HEK293 (cell line): ENCODE data around the gene USP36.

Experiments
- ATF2 ChIP-seq: fragments of 450-650 bp; formaldehyde crosslinking; IDR thresholded peaks from 2 replicates; pipeline ENCODE4 v1.5.1; 2016; ENCODE audit warnings: missing biosample characterization, missing genetic modification characterization, low read depth
- CTCF ChIP-seq: fragments of 450-650 bp; formaldehyde crosslinking; IDR thresholded peaks from 2 replicates; pipeline ENCODE4 v1.5.1; 2016; ENCODE audit warnings: missing biosample characterization, missing genetic modification characterization
- YY1 ChIP-seq: fragments of 450-650 bp; formaldehyde crosslinking; IDR thresholded peaks from 2 replicates; pipeline ENCODE4 v1.5.1; 2018; ENCODE audit warnings: missing biosample characterization, missing genetic modification characterization
- ZBTB21 ChIP-seq: fragments of 450-650 bp; formaldehyde crosslinking; IDR thresholded peaks from 2 replicates; pipeline ENCODE4 v1.5.1; 2017; ENCODE audit warnings: missing biosample characterization, missing genetic modification characterization
- ZBTB26 ChIP-seq: fragments of 450-650 bp; formaldehyde crosslinking; optimal IDR thresholded peaks from 2 replicates; pipeline ENCODE3; 2016; ENCODE audit warnings: missing biosample characterization, mild to moderate bottlenecking, missing genetic modification characterization
- ZNF175 ChIP-seq: fragments of 450-650 bp; formaldehyde crosslinking; IDR thresholded peaks from 2 replicates; pipeline ENCODE4 v1.5.1; 2016; ENCODE audit warnings: missing biosample characterization, missing genetic modification characterization
- ZNF48 ChIP-seq: fragments of 450-650 bp; formaldehyde crosslinking; IDR thresholded peaks from 2 replicates; pipeline ENCODE4 v1.5.1; 2016; ENCODE audit warnings: missing biosample characterization, missing genetic modification characterization
- ZNF585B ChIP-seq: fragments of 450-650 bp; formaldehyde crosslinking; IDR thresholded peaks from 2 replicates; pipeline ENCODE4 v1.5.1; 2016; ENCODE audit warnings: missing biosample characterization, missing genetic modification characterization
- ZNF645 ChIP-seq: fragments of 450-650 bp; formaldehyde crosslinking; IDR thresholded peaks from 2 replicates; pipeline ENCODE4; 2016; ENCODE audit warnings: missing biosample characterization, missing genetic modification characterization
- ZNF654 ChIP-seq: fragments of 450-650 bp; formaldehyde crosslinking; IDR thresholded peaks from 2 replicates; pipeline ENCODE4 v1.5.1; 2016; ENCODE audit warnings: low read depth, missing biosample characterization, missing genetic modification characterization

GRCh38 chr17:78806451-78806850 lies 34.2 kb downstream of the USP36 start:
- TF ChIP-seq CTCF (tag by site-specific recombination) (no peak), ZNF48 (tag by site-specific recombination) (no peak), ZNF585B (tag by site-specific recombination) (no peak), ZNF175 (tag by site-specific recombination) (no peak), ATF2 (no peak), ZBTB26 (tag by site-specific recombination) (no peak), YY1 (tag by site-specific recombination) (no peak), ZNF654 (tag by site-specific recombination) (no peak), ZBTB21 (tag by site-specific recombination) (no peak), ZNF645 (no peak)
